K562 (cell line): ENCODE results near the gene GABRB1. TPM values are rescaled to one million over a fixed set of nuclear protein-coding genes. Genes with fewer than 3 reads are reported as not detected.

ENCODE experiments used
- ATAC-seq: fragments of 200-7000 bp; cut with Tn5 transposase; 3 replicates; pipeline ENCODE4 v1.9.1; 2020; ENCODE audit warnings: moderate library complexity
- BruUV-seq: library from RNA; stranded (reverse); fragments of 400-500 nt; replicated peaks from 2 replicates; lab custom pipeline; 2021; lab: Mats Ljungman, UMichigan
- CTCF ChIA-PET: fragments of 300-600 bp; formaldehyde crosslinking; extraction: SDS; loops from one replicate; lab custom pipeline; 2021; ENCODE audit warnings: low intra/inter-chr PET ratio; lab: Yijun Ruan, JAX
- POLR2A ChIA-PET: fragments of 300-600, 350-650 bp; sonication (Branson Sonifier 250); formaldehyde crosslinking; extraction: SDS; loops from one replicate; lab custom pipeline; 2021; ENCODE audit warnings: antibody characterized with exemption, inconsistent platforms; lab: Yijun Ruan, JAX
- DNase-seq, 4 experiments: peaks; one replicate each; pipeline versions ENCODE4 v3.0.0 to v3.0.0-alpha.2; 2011 to 2018; ENCODE audit warnings: low spot score in 3 of 4, mixed read lengths in 3 of 4; ENCODE audit errors: extremely low read depth in 1 of 4
- FAIRE-seq: peaks from 2 replicates; lab custom pipeline; 2011; peaks lifted over from hg19 to GRCh38; lab: Jason Lieb, UNC
- H2AFZ ChIP-seq: 2 replicates; pipeline ENCODE4 v1.6.0; 2011; ENCODE audit warnings: low read depth, low read length, control low read depth, inconsistent platforms
- H3K27ac ChIP-seq: fragments of 200-600 bp; 3 replicates; pipeline ENCODE4 v1.8.0; 2011; ENCODE audit warnings: low read depth, mild to moderate bottlenecking, control low read depth, inconsistent platforms, low read length, moderate library complexity, mixed read lengths; ENCODE audit errors: extremely low read depth
- H3K27me3 ChIP-seq, 2 experiments: fragments of 300-600 bp in 1 of 2; 2 replicates in 1 of 2; 3 replicates in 1 of 2; pipeline versions ENCODE4 v1.6.0 to v1.8.0; 2011; ENCODE audit warnings: inconsistent platforms in 2 of 2, low read length in 2 of 2, mild to moderate bottlenecking in 1 of 2, mixed read lengths in 1 of 2, moderate library complexity in 1 of 2; ENCODE audit not compliant: control insufficient read depth in 2 of 2, insufficient read depth in 2 of 2
- H3K36me3 ChIP-seq: fragments of 300-600 bp; 3 replicates; pipeline ENCODE4 v1.8.0; 2011; ENCODE audit warnings: mild to moderate bottlenecking, low read length, inconsistent platforms; ENCODE audit not compliant: control insufficient read depth, insufficient read depth
- H3K4me1 ChIP-seq, 2 experiments: fragments of 200-600 bp in 1 of 2; replicated peaks in 1 of 2; 2 replicates in 1 of 2; 3 replicates in 1 of 2; pipeline versions ENCODE4 v1.5.1 to v1.8.0; 2011; ENCODE audit warnings: inconsistent platforms in 2 of 2, low read length in 2 of 2, mild to moderate bottlenecking in 1 of 2, mixed read lengths in 1 of 2, moderate library complexity in 1 of 2; ENCODE audit not compliant: control insufficient read depth in 2 of 2, insufficient read depth in 2 of 2
- H3K4me2 ChIP-seq: 2 replicates; pipeline ENCODE4 v1.6.1; 2011; ENCODE audit warnings: low read length, control low read depth, inconsistent platforms, mixed read lengths; ENCODE audit not compliant: insufficient read depth
- H3K4me3 ChIP-seq: fragments of 200-600 bp; sonication (generic), shearing (Covaris generic); 2 replicates; pipeline ENCODE4 v1.5.1; 2016; ENCODE audit warnings: control low read depth, inconsistent platforms
- H3K79me2 ChIP-seq: fragments of 200-600 bp; 3 replicates; pipeline ENCODE4 v1.8.0; 2011; ENCODE audit warnings: low read length, inconsistent platforms; ENCODE audit not compliant: control insufficient read depth, insufficient read depth
- H3K9ac ChIP-seq, 2 experiments: 2 replicates each; pipeline versions ENCODE4 v1.6.0 to v1.6.1; 2011; ENCODE audit warnings: low read depth in 2 of 2, low read length in 2 of 2, control low read depth in 1 of 2, inconsistent platforms in 1 of 2, mild to moderate bottlenecking in 1 of 2, mixed read lengths in 1 of 2; ENCODE audit not compliant: insufficient read depth in 1 of 2
- H3K9me1 ChIP-seq: one replicate; pipeline ENCODE4 v1.6.0; 2011; ENCODE audit warnings: inconsistent platforms, mild to moderate bottlenecking, low read length, moderate library complexity; ENCODE audit not compliant: control insufficient read depth, insufficient read depth
- H3K9me3 ChIP-seq: replicated peaks from 2 replicates; pipeline ENCODE4 v1.5.1; 2011; ENCODE audit warnings: low read depth, low read length, inconsistent platforms; ENCODE audit not compliant: control insufficient read depth, insufficient read depth
- H4K20me1 ChIP-seq: replicated peaks from 2 replicates; pipeline ENCODE4 v1.6.1; 2011; ENCODE audit warnings: low read length, inconsistent platforms, mixed read lengths; ENCODE audit not compliant: control insufficient read depth, insufficient read depth
- BDP1 ChIP-seq: IDR thresholded peaks from 3 replicates; pipeline ENCODE4 v1.6.1; 2011; ENCODE audit not compliant: insufficient read length, insufficient read depth
- CEBPB ChIP-seq: fragments of 450-650 bp; IDR thresholded peaks from 2 replicates; pipeline ENCODE4 v1.6.1; 2016; ENCODE audit warnings: missing genetic modification characterization, missing compliant biosample characterization
- CEBPG ChIP-seq, 3 experiments: fragments of 200-800 bp in 1 of 3; sonication (Bioruptor generic) in 1 of 3; sonication (generic) in 1 of 3; formaldehyde crosslinking in 1 of 3; IDR thresholded peaks in 2 of 3; conservative IDR thresholded peaks in 1 of 3; 2 replicates each; pipeline versions ENCODE4 v1.6.1 to v1.8.0; 2016 to 2022; ENCODE audit warnings: missing compliant biosample characterization in 2 of 3, missing genetic modification characterization in 2 of 3, mild to moderate bottlenecking in 1 of 3, missing genetic modification reagents in 1 of 3
- DIDO1 ChIP-seq: fragments of 450-650 bp; IDR thresholded peaks from 2 replicates; pipeline ENCODE4 v1.6.1; 2016; ENCODE audit warnings: low read depth, missing biosample characterization, missing genetic modification characterization
- GMEB1 ChIP-seq: fragments of 250-450 bp; sonication (Bioruptor Pico); IDR thresholded peaks from 2 replicates; pipeline ENCODE4 v1.4.0; 2020; ENCODE audit warnings: mild to moderate bottlenecking
- KAT7 ChIP-seq: sonication (generic); formaldehyde crosslinking; IDR thresholded peaks from 2 replicates; pipeline ENCODE4 v1.8.0; 2022; ENCODE audit warnings: missing genetic modification reagents, mild to moderate bottlenecking, borderline replicate concordance
- SMC3 ChIP-seq: conservative IDR thresholded peaks from 2 replicates; pipeline ENCODE4 v1.6.1; 2011; ENCODE audit warnings: low read depth, low read length, improper control_type of control experiment; ENCODE audit not compliant: insufficient read depth
- STAT5B ChIP-seq: fragments of 250-450 bp; sonication (Bioruptor Pico); IDR thresholded peaks from 2 replicates; pipeline ENCODE4 v1.8.0; 2021; ENCODE audit warnings: mild to moderate bottlenecking, inconsistent platforms
- ZNF224 ChIP-seq: sonication (generic); formaldehyde crosslinking; IDR thresholded peaks from 2 replicates; pipeline ENCODE4 v1.8.0; 2022; ENCODE audit warnings: mild to moderate bottlenecking, missing genetic modification reagents
- ZNF717 ChIP-seq: fragments of 250-450 bp; sonication (Bioruptor Pico); IDR thresholded peaks from 2 replicates; pipeline ENCODE4 v1.5.0; 2021
- ZNF830 ChIP-seq: fragments of 250-450 bp; sonication (Bioruptor Pico); IDR thresholded peaks from 2 replicates; pipeline ENCODE4 v1.5.0; 2021; ENCODE audit warnings: mild to moderate bottlenecking
- WGBS: fragments of 100-300 bp; shearing (Covaris generic); methylation state at CpG from one replicate; pipeline ENCODE4 v1.1.6; 2016; ENCODE audit warnings: low coverage, mixed read lengths; ENCODE audit not compliant: insufficient coverage; ENCODE audit errors: missing lambda C conversion rate; 5-methylcytosine and 5-hydroxymethylcytosine counted together
- in situ Hi-C: fragments of 300-500 bp; cut with MboI; formaldehyde crosslinking; loops from 4 replicates; pipeline ENCODE4 v1.15.0; 2018; ENCODE audit warnings: inconsistent platforms, mixed read lengths
- intact Hi-C: fragments of 100-400 bp; cut with micrococcal nuclease; formaldehyde crosslinking; loops from 2 replicates; pipeline ENCODE4 v1.14.2; 2022
- polyA plus RNA-seq, 8 experiments: library from polyadenylated mRNA; depleted of rRNA in 4 of 8; stranded (reverse) in 5 of 8; unstranded in 3 of 8; fragments of >200 nt; fragmentation: Nextera tagmentation in 2 of 8; fragmentation: Illumina TruSeq in 1 of 8; extraction: Ambion mirVana in 2 of 8; extraction: Trizol in 1 of 8; gene quantifications; 2 replicates each; pipeline versions ENCODE4 v1.2.1 to v1.2.3, GENCODE V29; 2011 to 2014; ENCODE audit warnings: inconsistent platforms in 1 of 8, missing spikeins in 1 of 8
- total RNA-seq, 7 experiments: library from RNA; depleted of rRNA in 6 of 7; stranded (reverse); fragments of >200 nt in 6 of 7; fragmentation: Illumina TruSeq in 2 of 7; extraction: Trizol in 2 of 7; gene quantifications; 2 replicates each; pipeline versions ENCODE4 v1.2.1 to v1.2.3, GENCODE V29; 2011 to 2021; ENCODE audit warnings: low replicate concordance in 1 of 7
- TF ChIP-seq, protein P1 (sequence below): fragments of 450-650 bp; IDR thresholded peaks from 2 replicates; pipeline ENCODE4 v1.6.1; 2016; ENCODE audit warnings: missing biosample characterization, missing genetic modification characterization

GABRB1 gene
- total and polyA plus RNA-seq, 9 of the 15 experiments (the other 6 are each of a cell fraction or from before 2014, with no cell fraction given), result not detected

DNA sequence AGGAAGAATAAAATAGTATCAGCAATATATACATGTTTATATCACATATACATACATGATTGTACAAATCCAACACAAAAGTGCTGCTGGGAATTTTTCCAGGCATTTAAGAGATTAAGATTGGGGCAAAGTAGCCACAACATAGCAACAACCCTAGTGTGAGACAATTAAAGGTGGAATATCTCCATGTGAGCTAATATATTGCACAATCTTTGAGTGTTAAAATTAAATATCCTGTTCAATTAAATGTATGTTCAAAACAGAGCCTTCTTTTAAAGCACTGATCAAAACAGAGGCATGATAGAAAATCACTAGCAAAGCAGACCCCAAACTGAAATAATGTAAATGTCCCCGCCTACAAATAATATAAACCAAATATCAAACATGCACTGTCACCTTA, 97.6 kb downstream of the GABRB1 start:
- Histone ChIP-seq H3K36me3 (no peaks in the 10 kb centered on the region), H3K27me3 (no peaks in the 10 kb centered on the region), H3K4me1 (no peaks in the 10 kb centered on the region), H4K20me1 (no peaks in the 10 kb centered on the region), H3K9me3 (no peaks in the 10 kb centered on the region), H3K4me2 (no peak overlapping the region), H3K27ac (no peak overlapping the region), H3K9me1 (no peaks in the 10 kb centered on the region), H3K79me2 (no peaks in the 10 kb centered on the region), H3K4me3 (no peak overlapping the region), H2AFZ (no peak overlapping the region), H3K9ac (no peak overlapping the region)
- no TSS peak for BruUV-seq
- intact Hi-C loops (loop anchor here (10.0 kb wide), 1 partner anchor 806 kb away; no protein-coding TSS in a partner anchor), in situ Hi-C loops (no loop called here)
- TF ChIP-seq ZNF830 (CRISPR knock-in tag) (no peak), CEBPG (CRISPR knock-in tag; IDR thresholded peaks at IDR 0.05) (no peak), CEBPG (tag; conservative IDR thresholded peaks at IDR 0.05 in 1 of 2, IDR thresholded peaks at IDR 0.05 in 1 of 2) (peak; percentile 10 to 63; a peak in 2 of 4 replicates), CEBPB (peak; percentile 41)
- CTCF ChIA-PET, result no interaction called here
- FAIRE-seq (no peak), ATAC-seq (no peak), DNase-seq (no peak)
- 0% methylated on average over 1 of the region's 1 CpG for WGBS
- POLR2A ChIA-PET, result no interaction called here

GRCh38 chr4:47135210-47135609, 103.8 kb downstream of the GABRB1 start:
- in situ Hi-C loops (no loop called here), intact Hi-C loops (no loop called here)
- Histone ChIP-seq H3K4me1 (no peaks in the 10 kb centered on the region), H3K79me2 (no peaks in the 10 kb centered on the region), H3K36me3 (no peaks in the 10 kb centered on the region), H3K27ac (no peak overlapping the region), H3K9me3 (no peaks in the 10 kb centered on the region), H3K9me1 (no peaks in the 10 kb centered on the region), H3K4me2 (no peak overlapping the region), H3K27me3 (no peaks in the 10 kb centered on the region), H4K20me1 (no peaks in the 10 kb centered on the region), H3K4me3 (no peak overlapping the region), H3K9ac (no peak overlapping the region), H2AFZ (no peak overlapping the region)
- BruUV-seq, result no TSS peak
- FAIRE-seq (no peak), ATAC-seq (no peak), DNase-seq (no peak)
- CTCF ChIA-PET, result no interaction called here
- POLR2A ChIA-PET, result no interaction called here
- 2% methylated on average over 3 of the region's 4 CpGs for WGBS
- TF ChIP-seq ZNF224 (CRISPR knock-in tag), result no peak
- no peak for TF ChIP-seq STAT5B (CRISPR knock-in tag)
- TF ChIP-seq KAT7 (CRISPR knock-in tag), result no peak
- no peak for TF ChIP-seq DIDO1 (tag)
- no peak for TF ChIP-seq SMC3
- no peak for TF ChIP-seq GMEB1 (CRISPR knock-in tag)
- TF ChIP-seq, protein P1, sequence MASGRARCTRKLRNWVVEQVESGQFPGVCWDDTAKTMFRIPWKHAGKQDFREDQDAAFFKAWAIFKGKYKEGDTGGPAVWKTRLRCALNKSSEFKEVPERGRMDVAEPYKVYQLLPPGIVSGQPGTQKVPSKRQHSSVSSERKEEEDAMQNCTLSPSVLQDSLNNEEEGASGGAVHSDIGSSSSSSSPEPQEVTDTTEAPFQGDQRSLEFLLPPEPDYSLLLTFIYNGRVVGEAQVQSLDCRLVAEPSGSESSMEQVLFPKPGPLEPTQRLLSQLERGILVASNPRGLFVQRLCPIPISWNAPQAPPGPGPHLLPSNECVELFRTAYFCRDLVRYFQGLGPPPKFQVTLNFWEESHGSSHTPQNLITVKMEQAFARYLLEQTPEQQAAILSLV, result no peak
- TF ChIP-seq ZNF717, result no peak
- no peak for TF ChIP-seq BDP1
